Measurements from ENCODE around the gene KRTAP29-1.

Gene KRTAP29-1

DNA sequence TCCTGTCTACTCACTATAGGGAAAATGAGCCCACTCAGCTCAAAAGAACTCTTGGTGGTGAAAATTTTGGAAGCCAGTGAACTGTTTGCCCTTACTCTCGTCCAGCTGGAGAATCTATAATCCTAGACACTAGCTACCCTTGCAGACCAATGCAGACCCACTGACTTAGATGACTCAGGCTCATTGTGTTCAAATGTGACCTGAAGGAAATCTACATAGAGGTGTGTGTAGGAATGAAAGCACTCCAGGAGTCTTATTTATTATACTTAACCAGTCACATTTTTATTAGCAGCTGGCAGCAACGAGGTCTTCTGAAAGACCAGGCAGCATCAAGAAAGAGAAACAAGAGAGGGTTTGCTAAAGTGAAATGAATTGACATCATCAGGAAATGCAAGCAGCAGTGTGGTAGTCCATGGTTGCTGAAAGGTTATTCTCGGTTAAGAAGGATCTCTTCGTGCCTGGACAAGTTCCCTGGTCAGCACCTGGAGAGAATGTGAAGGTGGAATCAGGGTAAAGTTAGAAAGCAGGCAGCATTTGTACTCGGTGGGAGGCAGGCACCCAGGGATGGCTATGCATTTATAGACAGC is 1.4 kb downstream of the KRTAP29-1 start:
- no peak for DNase-seq
- peaks cover 0 to 4% of the 10 kb centered on the region in 2 donors for H3K27me3 ChIP-seq
- intact Hi-C loops (cut with DNase I; ENCODE audit: low total_unique reads): no loop called here
- H3K4me1 ChIP-seq: peaks cover 0 to 3% (median 0%) of the 10 kb centered on the region in 4 donors
- no peaks in the 10 kb centered on the region for H3K9me3 ChIP-seq
- H3K4me3 ChIP-seq: no peak overlapping the region
- no peak overlapping the region for H3K27ac ChIP-seq
- TF ChIP-seq, protein P1, sequence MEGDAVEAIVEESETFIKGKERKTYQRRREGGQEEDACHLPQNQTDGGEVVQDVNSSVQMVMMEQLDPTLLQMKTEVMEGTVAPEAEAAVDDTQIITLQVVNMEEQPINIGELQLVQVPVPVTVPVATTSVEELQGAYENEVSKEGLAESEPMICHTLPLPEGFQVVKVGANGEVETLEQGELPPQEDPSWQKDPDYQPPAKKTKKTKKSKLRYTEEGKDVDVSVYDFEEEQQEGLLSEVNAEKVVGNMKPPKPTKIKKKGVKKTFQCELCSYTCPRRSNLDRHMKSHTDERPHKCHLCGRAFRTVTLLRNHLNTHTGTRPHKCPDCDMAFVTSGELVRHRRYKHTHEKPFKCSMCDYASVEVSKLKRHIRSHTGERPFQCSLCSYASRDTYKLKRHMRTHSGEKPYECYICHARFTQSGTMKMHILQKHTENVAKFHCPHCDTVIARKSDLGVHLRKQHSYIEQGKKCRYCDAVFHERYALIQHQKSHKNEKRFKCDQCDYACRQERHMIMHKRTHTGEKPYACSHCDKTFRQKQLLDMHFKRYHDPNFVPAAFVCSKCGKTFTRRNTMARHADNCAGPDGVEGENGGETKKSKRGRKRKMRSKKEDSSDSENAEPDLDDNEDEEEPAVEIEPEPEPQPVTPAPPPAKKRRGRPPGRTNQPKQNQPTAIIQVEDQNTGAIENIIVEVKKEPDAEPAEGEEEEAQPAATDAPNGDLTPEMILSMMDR (IDR thresholded peaks at IDR 0.05): no peak
- no peaks in the 10 kb centered on the region for H3K36me3 ChIP-seq

DNA sequence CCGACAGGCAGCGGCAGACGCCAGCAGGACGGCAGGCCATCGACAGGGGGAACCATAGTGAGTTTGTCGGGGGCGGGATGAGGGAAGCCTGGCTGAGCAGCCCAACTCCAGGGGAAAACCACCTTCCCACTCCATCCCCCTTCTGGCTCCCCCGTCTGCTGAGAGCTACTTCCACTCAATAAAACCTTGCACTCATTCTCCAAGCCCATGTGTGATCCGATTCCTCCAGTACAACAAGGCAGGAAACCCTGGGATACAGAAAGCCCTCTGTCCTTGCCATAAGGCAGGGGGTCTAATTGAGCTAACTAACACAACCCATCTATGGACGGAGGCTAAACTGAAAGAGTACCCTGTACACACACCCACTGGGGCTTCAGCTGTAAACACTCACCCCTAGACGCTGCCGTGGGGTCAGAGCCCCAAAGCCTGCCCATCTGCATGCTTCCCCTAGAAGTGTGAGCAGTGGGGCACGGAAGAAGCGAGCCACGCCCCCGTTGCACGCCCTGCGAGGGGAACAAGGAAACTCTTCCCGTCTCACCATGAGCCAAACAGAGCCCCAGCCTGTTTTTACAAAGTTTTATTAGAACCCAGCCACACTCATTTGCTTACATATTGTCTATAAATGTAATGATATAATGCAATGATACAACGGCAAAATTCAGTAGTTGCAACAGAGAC is 4.1 kb downstream of the KRTAP29-1 start:
- no peak for DNase-seq
- H3K4me1 ChIP-seq: peaks cover 0 to 3% (median 0%) of the 10 kb centered on the region in 4 donors
- H3K4me3 ChIP-seq: no peak overlapping the region
- intact Hi-C loops (cut with DNase I; ENCODE audit: low total_unique reads): no loop called here
- peaks cover 0 to 4% of the 10 kb centered on the region in 2 donors for H3K27me3 ChIP-seq
- H3K36me3 ChIP-seq: no peaks in the 10 kb centered on the region
- TF ChIP-seq, protein P1 (IDR thresholded peaks at IDR 0.05): no peak
- no peaks in the 10 kb centered on the region for H3K9me3 ChIP-seq
- H3K27ac ChIP-seq: no peak overlapping the region

DNA sequence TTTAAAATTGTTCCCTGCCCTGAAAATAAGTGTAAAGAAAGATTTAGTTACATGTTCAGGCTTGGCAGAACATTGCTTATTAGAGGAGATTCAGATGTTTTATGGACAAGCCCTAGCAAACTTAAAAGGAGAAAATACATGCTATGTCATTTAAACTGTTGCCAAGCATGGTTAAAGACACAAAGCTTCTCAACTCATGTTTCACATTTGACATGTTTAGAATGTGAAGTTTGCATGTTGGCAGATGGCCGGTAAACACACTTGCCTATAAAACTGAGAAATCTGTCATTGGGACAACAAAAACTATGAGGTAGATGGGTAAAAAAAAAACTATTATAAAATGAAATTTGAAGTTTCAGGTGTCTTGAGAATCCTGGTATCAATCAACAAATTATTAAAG is 5.8 kb downstream of the KRTAP29-1 start:
- H3K27ac ChIP-seq: no peak overlapping the region
- H3K9me3 ChIP-seq: no peaks in the 10 kb centered on the region
- H3K4me3 ChIP-seq: no peak overlapping the region
- H3K4me1 ChIP-seq: no peaks in the 10 kb centered on the region
- H3K27me3 ChIP-seq: peaks cover 0 to 4% of the 10 kb centered on the region in 2 donors
- H3K36me3 ChIP-seq: no peaks in the 10 kb centered on the region
- no peak for DNase-seq
- TF ChIP-seq, protein P1 (IDR thresholded peaks at IDR 0.05): no peak
- intact Hi-C loops (cut with DNase I; ENCODE audit: low total_unique reads): no loop called here

DNA sequence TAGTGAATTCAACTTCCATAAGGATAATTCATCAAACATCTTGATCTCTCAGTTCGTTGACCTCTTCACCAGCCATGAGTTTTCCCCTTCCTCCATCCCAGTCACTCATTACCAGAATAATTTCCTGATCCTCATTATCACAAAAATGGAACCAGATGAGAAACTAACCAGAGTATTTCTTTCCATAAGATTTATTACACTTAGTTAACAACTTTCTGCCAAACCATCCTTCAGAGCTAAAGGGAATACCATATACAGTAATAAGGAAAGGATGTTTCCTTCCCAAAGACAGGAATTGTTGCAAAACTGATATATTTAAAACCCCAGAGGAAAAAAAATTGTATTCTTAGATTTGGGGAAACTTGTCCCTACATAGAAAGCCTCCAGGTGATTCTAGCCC is 8.6 kb downstream of the KRTAP29-1 start:
- H3K36me3 ChIP-seq: no peaks in the 10 kb centered on the region
- H3K4me3 ChIP-seq: no peak overlapping the region

DNA sequence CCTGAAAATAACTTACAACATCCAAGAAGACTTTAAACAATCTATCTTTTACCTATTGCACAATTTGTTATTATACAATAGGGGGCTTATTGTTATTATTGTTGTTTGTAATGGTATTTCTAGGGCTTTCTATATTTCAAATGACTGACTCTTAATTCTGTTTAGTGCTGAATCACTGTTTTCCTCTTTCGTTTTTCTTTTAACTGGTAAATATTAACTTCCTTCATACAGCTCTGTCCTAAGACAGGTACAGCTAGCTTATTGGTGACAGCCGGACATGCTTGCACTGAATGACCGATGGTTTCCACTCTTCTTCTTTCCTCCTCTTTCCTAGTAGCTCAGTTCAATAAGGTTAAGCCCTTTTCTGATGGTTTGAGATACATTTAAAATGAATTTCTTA is 15.6 kb downstream of the KRTAP29-1 start:
- H3K4me1 ChIP-seq: no peaks in the 10 kb centered on the region
- H3K36me3 ChIP-seq: no peaks in the 10 kb centered on the region
- no peak overlapping the region for H3K4me3 ChIP-seq
- DNase-seq: no peak
- intact Hi-C loops (cut with DNase I; ENCODE audit: low total_unique reads): no loop called here
- TF ChIP-seq, protein P1 (IDR thresholded peaks at IDR 0.05): no peak
- H3K9me3 ChIP-seq: no peaks in the 10 kb centered on the region
- no peaks in the 10 kb centered on the region for H3K27me3 ChIP-seq
- H3K27ac ChIP-seq: no peak overlapping the region

More for the DNA sequence above, 8.6 kb downstream of the KRTAP29-1 start:
- Histone ChIP-seq H3K27ac (no peak overlapping the region), H3K4me1 (no peaks in the 10 kb centered on the region), H3K27me3 (peaks cover 0 to 4% of the 10 kb centered on the region in 2 donors), H3K9me3 (no peaks in the 10 kb centered on the region)
- intact Hi-C loops (cut with DNase I; ENCODE audit: low total_unique reads): no loop called here
- TF ChIP-seq, protein P1 (IDR thresholded peaks at IDR 0.05): no peak
- no peak for DNase-seq

Measured in tibial artery (tissue), 4 donors.